Liver (tissue), 9 donors: ENCODE results near the gene SH3PXD2B. TPM values are rescaled to one million over a fixed set of nuclear protein-coding genes. Genes with fewer than 3 reads are reported as not detected.

Experiments
- DNase-seq: peaks from one replicate; pipeline ENCODE4 v3.0.0-alpha.2; 2017; ENCODE audit warnings: low spot score
- H3K27ac ChIP-seq, 2 donors: one replicate each; pipeline ENCODE4 v1.7.0; 2013; ENCODE audit warnings: inconsistent platforms in 2 of 2, low read length in 2 of 2, control low read depth in 1 of 2, low read depth in 1 of 2, mild to moderate bottlenecking in 1 of 2
- H3K27me3 ChIP-seq, 4 donors: one replicate each; pipeline versions ENCODE4 v1.6.1 to v1.7.0; 2013; ENCODE audit warnings: low read length in 3 of 4, inconsistent platforms in 1 of 4, mild to moderate bottlenecking in 1 of 4, moderate library complexity in 1 of 4; ENCODE audit not compliant: control insufficient read depth in 4 of 4, insufficient read depth in 4 of 4
- H3K36me3 ChIP-seq, 4 donors: one replicate each; pipeline versions ENCODE4 v1.6.1 to v1.7.0; 2013; ENCODE audit warnings: low read length in 3 of 4, mild to moderate bottlenecking in 3 of 4, low read depth in 1 of 4, moderate library complexity in 1 of 4; ENCODE audit not compliant: control insufficient read depth in 4 of 4, insufficient read depth in 3 of 4
- H3K4me1 ChIP-seq, 4 donors: one replicate each; pipeline versions ENCODE4 v1.6.1 to v1.7.0; 2013; ENCODE audit warnings: low read length in 3 of 4, mild to moderate bottlenecking in 3 of 4, moderate library complexity in 1 of 4; ENCODE audit not compliant: control insufficient read depth in 4 of 4, insufficient read depth in 4 of 4
- H3K4me3 ChIP-seq, 3 donors: one replicate each; pipeline versions ENCODE4 v1.6.1 to v1.7.0; 2013; ENCODE audit warnings: low read length in 3 of 3, control low read depth in 1 of 3, low read depth in 1 of 3, mild to moderate bottlenecking in 1 of 3
- H3K9ac ChIP-seq, 2 donors: one replicate each; pipeline ENCODE4 v1.7.0; 2013; ENCODE audit warnings: low read length in 2 of 2, mild to moderate bottlenecking in 2 of 2, moderate library complexity in 2 of 2, control low read depth in 1 of 2, low read depth in 1 of 2
- H3K9me3 ChIP-seq, 4 donors: one replicate each; pipeline versions ENCODE4 v1.6.1 to v1.7.0; 2013; ENCODE audit warnings: low read length in 3 of 4; ENCODE audit not compliant: control insufficient read depth in 4 of 4
- ATF3 ChIP-seq: IDR thresholded peaks from 2 replicates; pipeline ENCODE4 v1.6.1; 2016; ENCODE audit warnings: antibody characterized with exemption
- CTCF ChIP-seq: fragments of 150-350 bp; IDR thresholded peaks from 2 replicates; pipeline ENCODE4 v1.5.1; 2017; ENCODE audit warnings: improper control_type of control experiment, low read depth, low read length; ENCODE audit not compliant: missing input control
- EGR1 ChIP-seq, 2 donors: IDR thresholded peaks; 2 replicates each; pipeline ENCODE4 v1.6.1; 2016 to 2018; ENCODE audit warnings: antibody characterized with exemption in 2 of 2, low read depth in 2 of 2
- FOXA1 ChIP-seq: IDR thresholded peaks from 2 replicates; pipeline ENCODE4 v1.6.1; 2016; ENCODE audit warnings: antibody characterized with exemption
- FOXA2 ChIP-seq: IDR thresholded peaks from 2 replicates; pipeline ENCODE4 v1.6.1; 2016; ENCODE audit warnings: antibody characterized with exemption
- GABPA ChIP-seq, 2 donors: IDR thresholded peaks in 1 of 2; conservative IDR thresholded peaks in 1 of 2; 2 replicates each; pipeline ENCODE4 v1.6.1; 2016; ENCODE audit warnings: antibody characterized with exemption in 2 of 2, mild to moderate bottlenecking in 1 of 2, moderate library complexity in 1 of 2
- HNF4A ChIP-seq, 2 donors: conservative IDR thresholded peaks; 2 replicates each; pipeline ENCODE4 v1.6.1; 2016; ENCODE audit warnings: antibody characterized with exemption in 2 of 2, mild to moderate bottlenecking in 2 of 2
- HNF4G ChIP-seq: IDR thresholded peaks from 2 replicates; pipeline ENCODE4 v1.6.1; 2016; ENCODE audit warnings: antibody characterized with exemption
- JUND ChIP-seq, 2 donors: IDR thresholded peaks; 2 replicates each; pipeline ENCODE4 v1.6.1; 2016; ENCODE audit warnings: antibody characterized with exemption in 2 of 2
- MAX ChIP-seq: IDR thresholded peaks from 2 replicates; pipeline ENCODE4 v1.6.1; 2016; ENCODE audit warnings: antibody characterized with exemption
- NR2F2 ChIP-seq: IDR thresholded peaks from 2 replicates; pipeline ENCODE4 v1.6.1; 2016; ENCODE audit warnings: antibody characterized with exemption
- RAD21 ChIP-seq, 2 donors: IDR thresholded peaks; 2 replicates each; pipeline ENCODE4 v1.6.1; 2016; ENCODE audit warnings: antibody characterized with exemption in 2 of 2, mild to moderate bottlenecking in 2 of 2
- REST ChIP-seq: IDR thresholded peaks from 2 replicates; pipeline ENCODE4 v1.6.1; 2016; ENCODE audit warnings: antibody characterized with exemption, mild to moderate bottlenecking
- RXRA ChIP-seq, 2 donors: IDR thresholded peaks; 2 replicates each; pipeline ENCODE4 v1.6.1; 2017 to 2018; ENCODE audit warnings: antibody characterized with exemption in 2 of 2, mild to moderate bottlenecking in 1 of 2
- SP1 ChIP-seq: IDR thresholded peaks from 2 replicates; pipeline ENCODE4 v1.6.1; 2018; ENCODE audit warnings: antibody characterized with exemption, mild to moderate bottlenecking
- TAF1 ChIP-seq: conservative IDR thresholded peaks from 2 replicates; pipeline ENCODE4 v1.6.1; 2016; ENCODE audit warnings: antibody characterized with exemption, mild to moderate bottlenecking
- YY1 ChIP-seq: IDR thresholded peaks from 2 replicates; pipeline ENCODE4 v1.6.1; 2016; ENCODE audit warnings: antibody characterized with exemption, mild to moderate bottlenecking
- ZBTB33 ChIP-seq: IDR thresholded peaks from 2 replicates; pipeline ENCODE4 v1.6.1; 2016; ENCODE audit warnings: antibody characterized with exemption
- WGBS: extraction: QIAGEN DNeasy Blood & Tissue Kit; methylation state at CpG from one replicate; pipeline ENCODE4 v1.1.7; 2013; 5-methylcytosine and 5-hydroxymethylcytosine counted together
- polyA plus RNA-seq, 2 donors: library from polyadenylated mRNA; stranded (reverse) in 1 of 2; unstranded in 1 of 2; fragments of 200-250 nt in 1 of 2; fragments of >200 nt in 1 of 2; fragmentation: Nextera tagmentation in 1 of 2; extraction: Ambion mirVana in 1 of 2; gene quantifications; one replicate each; pipeline versions ENCODE4 v1.2.1 to v1.2.3, GENCODE V29; 2013 to 2015
- total RNA-seq, 2 donors: library from RNA; depleted of rRNA; stranded (reverse); fragments of >200 nt; gene quantifications; one replicate each; pipeline ENCODE4 v1.2.3, GENCODE V29; 2014
- donor health status: healthy.
- donor health status: healthy.
- donor health status: healthy.
- donor health status: healthy.
- donor health status: healthy.

SH3PXD2B gene
- total and polyA plus RNA-seq, 4 donors: 1.1 to 3.3 (median 2.2) TPM

GRCh38 chr5:172493002-172493401 lies 38.7 kb upstream of the SH3PXD2B start:
- no peak overlapping the region for H3K4me3 ChIP-seq
- WGBS: 90% methylated on average over 7 of the region's 7 CpGs
- no peaks in the 10 kb centered on the region for H3K4me1 ChIP-seq
- TF ChIP-seq JUND (IDR thresholded peaks at IDR 0.05): no peak
- no peak for TF ChIP-seq ATF3
- TF ChIP-seq GABPA (IDR thresholded peaks at IDR 0.05 in 1 of 2, conservative IDR thresholded peaks at IDR 0.05 in 1 of 2): no peak
- TF ChIP-seq ZBTB33: no peak
- TF ChIP-seq REST: no peak
- TF ChIP-seq YY1: no peak
- no peak for TF ChIP-seq NR2F2
- no peak for TF ChIP-seq RXRA (IDR thresholded peaks at IDR 0.05)
- no peak for TF ChIP-seq HNF4G
- TF ChIP-seq FOXA2: no peak
- TF ChIP-seq RAD21 (IDR thresholded peaks at IDR 0.05): no peak
- TF ChIP-seq TAF1: no peak
- TF ChIP-seq HNF4A (conservative IDR thresholded peaks at IDR 0.05): no peak
- TF ChIP-seq MAX: no peak
- no peak for TF ChIP-seq CTCF
- no peak for TF ChIP-seq FOXA1
- no peak for TF ChIP-seq EGR1 (IDR thresholded peaks at IDR 0.05; ENCODE audit: low read depth in 2 of 2)
- no peak for TF ChIP-seq SP1
- H3K9ac ChIP-seq: no peak overlapping the region
- H3K27me3 ChIP-seq: no peaks in the 10 kb centered on the region
- H3K36me3 ChIP-seq: no peaks in the 10 kb centered on the region
- H3K9me3 ChIP-seq: no peaks in the 10 kb centered on the region
- no peak for DNase-seq
- no peak overlapping the region for H3K27ac ChIP-seq
